ENCODE measurements around the gene HHAT. TPM values are rescaled to one million over a fixed set of nuclear protein-coding genes. Genes with fewer than 3 reads are reported as not detected.
A peak's percentile ranks its signal among the peaks of the same experiment; 100 is the strongest.
"Not testable (repeated sequence)": the region's sequence is repeated elsewhere in the genome, so short reads cannot be mapped to it uniquely, and the experiment has no call there.

Gene HHAT
- total RNA-seq, 3 donors from 2014 or later, result 3.8 to 31.6 (median 15.1) TPM

DNA sequence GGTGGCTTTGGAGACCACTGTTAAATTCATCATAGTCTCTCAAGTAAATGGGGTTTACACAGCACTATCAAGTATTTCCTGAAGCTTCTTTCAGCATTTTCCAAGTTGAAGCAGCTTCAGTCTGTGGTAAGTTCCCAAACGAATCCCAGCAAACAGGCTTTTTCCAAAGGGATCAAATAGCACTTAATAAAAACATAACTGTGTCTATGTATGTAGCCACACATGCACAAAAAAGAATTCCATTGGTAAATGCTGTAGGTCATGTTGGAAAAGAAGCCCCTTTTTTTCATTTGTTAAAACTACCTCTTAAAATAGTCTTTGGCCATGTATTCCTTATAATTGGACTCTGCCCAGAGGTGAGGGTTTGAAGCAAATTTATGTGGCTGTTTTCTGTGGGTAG lies 69.8 kb downstream of the HHAT start:
- H3K4me1 ChIP-seq, result peaks cover 0 to 5% of the 10 kb centered on the region in 2 donors
- TF ChIP-seq POLR2AphosphoS5 (IDR thresholded peaks at IDR 0.05), result no peak
- no peak for TF ChIP-seq CTCF (IDR thresholded peaks at IDR 0.05)
- no peak for TF ChIP-seq POLR2A (IDR thresholded peaks at IDR 0.05)
- no peak overlapping the region for H3K27ac ChIP-seq
- no peaks in the 10 kb centered on the region for H3K36me3 ChIP-seq
- H3K4me3 ChIP-seq, result no peak overlapping the region
- DNase-seq (ENCODE audit: low spot score in 2 of 2), result no peak
- H3K27me3 ChIP-seq, result no peaks in the 10 kb centered on the region
- H3K9me3 ChIP-seq, result no peaks in the 10 kb centered on the region
- intact Hi-C loops (cut with DNase I; ENCODE audit: low total_unique reads), result no loop called here

GRCh38 chr1:210400043-210400840 lies 71.5 kb downstream of the HHAT start:
- no peaks in the 10 kb centered on the region for H3K27me3 ChIP-seq
- no peaks in the 10 kb centered on the region for H3K9me3 ChIP-seq
- peak; percentile 52 to 56 for DNase-seq (ENCODE audit: low spot score in 2 of 2)
- H3K27ac ChIP-seq, result no peak overlapping the region
- peaks cover 0 to 4% of the 10 kb centered on the region in 2 donors for H3K4me1 ChIP-seq
- no peaks in the 10 kb centered on the region for H3K36me3 ChIP-seq
- intact Hi-C loops (cut with DNase I; ENCODE audit: low total_unique reads), result no loop called here
- TF ChIP-seq POLR2A (IDR thresholded peaks at IDR 0.05) (no peak), CTCF (IDR thresholded peaks at IDR 0.05) (peak; percentile 28 to 94 (median 80))
- H3K4me3 ChIP-seq, result no peak overlapping the region

- H3K9me3 ChIP-seq, result no peaks in the 10 kb centered on the region
- H3K4me1 ChIP-seq, result no peaks in the 10 kb centered on the region
- H3K4me3 ChIP-seq, result no peak overlapping the region
- intact Hi-C loops (cut with DNase I; ENCODE audit: low total_unique reads), result no loop called here
- H3K27me3 ChIP-seq, result no peaks in the 10 kb centered on the region
- no peaks in the 10 kb centered on the region for H3K36me3 ChIP-seq
- no peak for TF ChIP-seq POLR2AphosphoS5 (IDR thresholded peaks at IDR 0.05)
- TF ChIP-seq POLR2A (IDR thresholded peaks at IDR 0.05), result no peak
- TF ChIP-seq CTCF (IDR thresholded peaks at IDR 0.05), result no peak
- no peak overlapping the region for H3K27ac ChIP-seq
- no peak for DNase-seq (ENCODE audit: low spot score in 2 of 2)
Observed at GRCh38 chr1:210402560-210402959, 73.9 kb downstream of the HHAT start.

- intact Hi-C loops (cut with DNase I; ENCODE audit: low total_unique reads), result no loop called here
- Histone ChIP-seq H3K4me1 (no peaks in the 10 kb centered on the region), H3K4me3 (no peak overlapping the region), H3K27ac (no peak overlapping the region), H3K36me3 (no peaks in the 10 kb centered on the region), H3K27me3 (no peaks in the 10 kb centered on the region), H3K9me3 (no peaks in the 10 kb centered on the region)
- no peak for TF ChIP-seq CTCF (IDR thresholded peaks at IDR 0.05)
- TF ChIP-seq POLR2A (IDR thresholded peaks at IDR 0.05), result no peak
- no peak for TF ChIP-seq POLR2AphosphoS5 (IDR thresholded peaks at IDR 0.05)
- DNase-seq (ENCODE audit: low spot score in 2 of 2), result no peak
Observed at GRCh38 chr1:210405316-210405715, 76.6 kb downstream of the HHAT start.

DNA sequence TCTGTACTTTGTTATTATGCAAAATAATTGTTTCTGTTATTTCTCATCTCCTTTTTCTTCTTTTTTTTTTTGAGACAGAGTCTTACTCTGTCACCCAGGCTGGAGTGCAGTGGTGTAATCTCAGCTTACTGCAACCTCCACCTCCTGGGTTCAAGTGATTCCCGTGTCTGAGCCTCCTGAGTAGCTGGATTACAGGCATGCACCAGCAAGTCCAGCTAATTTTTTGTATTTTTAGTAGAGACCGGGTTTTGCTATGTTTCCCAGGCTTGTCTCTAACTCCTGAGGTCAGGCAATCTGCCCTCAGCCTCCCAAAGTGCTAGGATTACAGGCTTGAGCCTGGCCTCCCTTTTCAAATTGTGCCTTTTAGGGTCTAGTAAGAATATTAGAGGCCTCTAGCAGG lies 77.6 kb downstream of the HHAT start:
- DNase-seq (ENCODE audit: low spot score in 2 of 2); H3K36me3 ChIP-seq; H3K4me3 ChIP-seq; H3K27ac ChIP-seq; H3K4me1 ChIP-seq; H3K27me3 ChIP-seq; intact Hi-C loops (cut with DNase I; ENCODE audit: low total_unique reads); H3K9me3 ChIP-seq: not testable (repeated sequence)

Data from breast epithelium (tissue), 4 donors.